ENCODE data around the gene AAK1. TPM values are rescaled to one million over a fixed set of nuclear protein-coding genes. Genes with fewer than 3 reads are reported as not detected.
A peak's percentile ranks its signal among the peaks of the same experiment; 100 is the strongest.
"Not testable (repeated sequence)": the region's sequence is repeated elsewhere in the genome, so short reads cannot be mapped to it uniquely, and the experiment has no call there.

The AAK1 gene
- total RNA-seq, 1 donor from 2014 or later = 108 TPM

DNA sequence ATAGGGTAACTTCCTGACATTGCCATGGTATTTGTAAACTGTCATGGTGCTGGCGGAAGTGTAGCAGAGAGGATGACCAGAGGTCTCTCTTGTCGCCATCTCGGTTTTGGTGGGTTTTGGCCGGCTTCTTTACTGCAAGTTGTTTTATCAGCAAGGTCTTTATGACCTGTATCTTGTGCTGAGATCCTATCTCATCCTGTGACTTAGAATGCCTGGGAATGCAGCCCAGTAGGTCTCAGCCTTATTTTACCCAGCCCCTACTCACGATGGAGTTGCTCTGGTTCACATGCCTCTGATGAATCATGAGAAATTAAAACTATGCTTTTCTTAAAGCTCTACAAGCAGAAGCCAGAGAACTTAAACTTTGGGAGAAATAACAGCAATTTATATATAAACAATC is 193.6 kb downstream of the AAK1 start:
- TF ChIP-seq EZH2 (IDR thresholded peaks at IDR 0.05; ENCODE audit: insufficient read depth, low read length) = no peak
- TF ChIP-seq, protein P1, sequence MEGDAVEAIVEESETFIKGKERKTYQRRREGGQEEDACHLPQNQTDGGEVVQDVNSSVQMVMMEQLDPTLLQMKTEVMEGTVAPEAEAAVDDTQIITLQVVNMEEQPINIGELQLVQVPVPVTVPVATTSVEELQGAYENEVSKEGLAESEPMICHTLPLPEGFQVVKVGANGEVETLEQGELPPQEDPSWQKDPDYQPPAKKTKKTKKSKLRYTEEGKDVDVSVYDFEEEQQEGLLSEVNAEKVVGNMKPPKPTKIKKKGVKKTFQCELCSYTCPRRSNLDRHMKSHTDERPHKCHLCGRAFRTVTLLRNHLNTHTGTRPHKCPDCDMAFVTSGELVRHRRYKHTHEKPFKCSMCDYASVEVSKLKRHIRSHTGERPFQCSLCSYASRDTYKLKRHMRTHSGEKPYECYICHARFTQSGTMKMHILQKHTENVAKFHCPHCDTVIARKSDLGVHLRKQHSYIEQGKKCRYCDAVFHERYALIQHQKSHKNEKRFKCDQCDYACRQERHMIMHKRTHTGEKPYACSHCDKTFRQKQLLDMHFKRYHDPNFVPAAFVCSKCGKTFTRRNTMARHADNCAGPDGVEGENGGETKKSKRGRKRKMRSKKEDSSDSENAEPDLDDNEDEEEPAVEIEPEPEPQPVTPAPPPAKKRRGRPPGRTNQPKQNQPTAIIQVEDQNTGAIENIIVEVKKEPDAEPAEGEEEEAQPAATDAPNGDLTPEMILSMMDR (IDR thresholded peaks at IDR 0.05; ENCODE audit: insufficient read depth, low read depth, low read length) = no peak
- Histone ChIP-seq H3K4me2 (ENCODE audit: low read length) (no peak overlapping the region), H3K4me1 (ENCODE audit: insufficient read depth, low read length) (no peaks in the 10 kb centered on the region), H2AFZ (ENCODE audit: low read depth, low read length) (no peak overlapping the region), H3K27me3 (ENCODE audit: insufficient read depth, low read length) (no peaks in the 10 kb centered on the region), H3K4me3 (ENCODE audit: insufficient read depth, low read depth, low read length) (no peak overlapping the region), H3K27ac (ENCODE audit: low read depth, low read length) (no peak overlapping the region), H3K79me2 (ENCODE audit: insufficient read depth, low read length) (no peaks in the 10 kb centered on the region), H3K36me3 (ENCODE audit: insufficient read depth, low read length) (no peaks in the 10 kb centered on the region), H3K9me3 (ENCODE audit: insufficient read depth, low read depth, low read length) (no peaks in the 10 kb centered on the region), H4K20me1 (ENCODE audit: insufficient read depth, low read length) (no peaks in the 10 kb centered on the region), H3K9ac (ENCODE audit: low read length) (no peak overlapping the region)
- no peak overlapping the region for H3K4me3 Mint-ChIP-seq (ENCODE audit: unreplicated experiment)
- H3K9me3 Mint-ChIP-seq (ENCODE audit: unreplicated experiment) = peaks cover 2% of the 10 kb centered on the region
- peaks cover 4% of the 10 kb centered on the region for H3K36me3 Mint-ChIP-seq (ENCODE audit: low read depth, unreplicated experiment)
- no peak overlapping the region for H3K27ac Mint-ChIP-seq (ENCODE audit: unreplicated experiment)
- H3K4me1 Mint-ChIP-seq (ENCODE audit: low read depth, unreplicated experiment) = no peaks in the 10 kb centered on the region
- H3K27me3 Mint-ChIP-seq (ENCODE audit: low read depth, unreplicated experiment) = peaks cover 16% of the 10 kb centered on the region
- peak; percentile 16 for DNase-seq (ENCODE audit: low read depth)
- no peak for FAIRE-seq

DNA sequence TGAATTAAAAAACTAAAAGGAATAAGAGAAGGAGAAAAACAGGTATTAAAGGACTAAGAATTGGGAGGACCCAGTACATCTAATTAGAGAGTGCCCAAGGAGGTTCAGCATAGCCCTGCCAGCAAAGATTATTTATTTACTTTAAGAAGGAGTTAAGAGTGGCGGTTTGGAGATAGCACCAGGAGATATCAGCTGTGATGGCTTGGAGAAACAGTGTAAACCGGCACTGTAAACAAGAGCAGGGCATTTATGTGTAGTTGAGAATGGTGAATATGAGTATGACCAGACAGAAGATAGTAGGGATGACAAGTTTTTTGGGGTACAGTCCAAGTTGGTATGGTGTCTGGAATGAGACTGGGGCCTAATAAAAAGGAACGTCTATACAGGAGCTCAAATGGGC is 199.9 kb downstream of the AAK1 start:
- not testable (repeated sequence) for H3K9me3 ChIP-seq (ENCODE audit: insufficient read depth, low read depth, low read length); H3K9me3 Mint-ChIP-seq (ENCODE audit: unreplicated experiment); H3K4me3 ChIP-seq (ENCODE audit: insufficient read depth, low read depth, low read length)

DNA sequence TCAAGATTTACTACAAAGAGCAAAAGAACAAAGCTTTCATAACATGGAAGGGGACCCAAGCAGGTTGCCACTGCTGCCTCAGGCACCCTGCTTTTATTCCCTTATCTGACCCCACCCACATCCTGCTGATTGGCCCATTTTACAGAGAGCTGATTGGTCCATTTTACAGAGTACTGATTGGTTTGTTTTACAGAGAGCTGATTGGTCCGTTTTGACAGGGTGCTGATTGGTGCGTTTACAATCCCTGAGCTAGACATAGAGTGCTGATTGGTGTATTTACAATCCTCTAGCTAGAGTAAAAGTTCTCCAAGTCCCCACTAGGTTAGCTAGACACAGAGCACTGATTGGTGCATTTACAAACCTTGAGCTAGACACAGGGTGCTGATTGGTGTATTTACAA is 204.0 kb downstream of the AAK1 start:
- not testable (repeated sequence) for H3K4me3 ChIP-seq (ENCODE audit: insufficient read depth, low read depth, low read length); H3K4me3 Mint-ChIP-seq (ENCODE audit: unreplicated experiment)

More for the DNA sequence above, 199.9 kb downstream of the AAK1 start:
- not testable (repeated sequence) for H3K4me3 Mint-ChIP-seq (ENCODE audit: unreplicated experiment); H2AFZ ChIP-seq (ENCODE audit: low read depth, low read length); H3K36me3 ChIP-seq (ENCODE audit: insufficient read depth, low read length); H3K4me1 ChIP-seq (ENCODE audit: insufficient read depth, low read length); H3K27ac ChIP-seq (ENCODE audit: low read depth, low read length); DNase-seq (ENCODE audit: low read depth); H3K27me3 ChIP-seq (ENCODE audit: insufficient read depth, low read length); H3K9ac ChIP-seq (ENCODE audit: low read length); H4K20me1 ChIP-seq (ENCODE audit: insufficient read depth, low read length); H3K4me2 ChIP-seq (ENCODE audit: low read length); H3K27ac Mint-ChIP-seq (ENCODE audit: unreplicated experiment); H3K4me1 Mint-ChIP-seq (ENCODE audit: low read depth, unreplicated experiment); H3K79me2 ChIP-seq (ENCODE audit: insufficient read depth, low read length); FAIRE-seq; H3K36me3 Mint-ChIP-seq (ENCODE audit: low read depth, unreplicated experiment)
- H3K27me3 Mint-ChIP-seq (ENCODE audit: low read depth, unreplicated experiment) = peaks cover 16% of the 10 kb centered on the region

DNA sequence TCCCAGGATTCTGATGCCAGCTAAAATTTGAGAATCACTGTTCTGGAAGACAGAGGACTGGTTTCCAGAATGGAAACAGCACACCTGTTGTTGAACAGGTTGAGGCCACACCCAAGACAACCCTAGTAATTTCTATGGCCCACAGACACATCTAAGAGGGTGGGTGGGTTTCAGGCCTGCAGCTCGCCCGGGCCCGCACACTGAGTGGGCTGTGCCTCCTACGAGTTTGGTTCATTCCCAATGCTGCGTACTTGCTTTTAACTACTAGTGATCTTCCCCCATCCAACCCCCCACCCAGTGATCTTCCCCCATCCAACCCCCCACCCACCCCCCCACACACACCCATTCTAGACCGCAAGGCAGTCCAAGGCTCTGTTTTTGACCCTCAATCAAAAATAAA is 205.0 kb downstream of the AAK1 start:
- no peak for TF ChIP-seq EZH2 (IDR thresholded peaks at IDR 0.05; ENCODE audit: insufficient read depth, low read length)
- TF ChIP-seq, protein P1 (IDR thresholded peaks at IDR 0.05; ENCODE audit: insufficient read depth, low read depth, low read length) = no peak
- no peak overlapping the region for H3K4me3 Mint-ChIP-seq (ENCODE audit: unreplicated experiment)
- no peak overlapping the region for H3K27ac Mint-ChIP-seq (ENCODE audit: unreplicated experiment)
- no peaks in the 10 kb centered on the region for H3K36me3 Mint-ChIP-seq (ENCODE audit: low read depth, unreplicated experiment)
- Histone ChIP-seq H3K9me3 (ENCODE audit: insufficient read depth, low read depth, low read length) (no peaks in the 10 kb centered on the region), H3K79me2 (ENCODE audit: insufficient read depth, low read length) (peaks cover 26% of the 10 kb centered on the region), H3K27me3 (ENCODE audit: insufficient read depth, low read length) (no peaks in the 10 kb centered on the region), H4K20me1 (ENCODE audit: insufficient read depth, low read length) (no peaks in the 10 kb centered on the region), H3K27ac (ENCODE audit: low read depth, low read length) (no peak overlapping the region), H3K4me3 (ENCODE audit: insufficient read depth, low read depth, low read length) (no peak overlapping the region), H3K9ac (ENCODE audit: low read length) (peak overlapping the region; percentile 93), H2AFZ (ENCODE audit: low read depth, low read length) (no peak overlapping the region), H3K4me1 (ENCODE audit: insufficient read depth, low read length) (peaks cover 8% of the 10 kb centered on the region), H3K4me2 (ENCODE audit: low read length) (no peak overlapping the region), H3K36me3 (ENCODE audit: insufficient read depth, low read length) (no peaks in the 10 kb centered on the region)
- H3K4me1 Mint-ChIP-seq (ENCODE audit: low read depth, unreplicated experiment) = peaks cover 17% of the 10 kb centered on the region
- FAIRE-seq (no peak), DNase-seq (ENCODE audit: low read depth) (no peak)
- H3K27me3 Mint-ChIP-seq (ENCODE audit: low read depth, unreplicated experiment) = no peaks in the 10 kb centered on the region
- no peaks in the 10 kb centered on the region for H3K9me3 Mint-ChIP-seq (ENCODE audit: unreplicated experiment)

More for the DNA sequence above, 204.0 kb downstream of the AAK1 start:
- not testable (repeated sequence) for DNase-seq (ENCODE audit: low read depth); H3K27me3 Mint-ChIP-seq (ENCODE audit: low read depth, unreplicated experiment); H4K20me1 ChIP-seq (ENCODE audit: insufficient read depth, low read length); H3K9me3 Mint-ChIP-seq (ENCODE audit: unreplicated experiment); H3K4me2 ChIP-seq (ENCODE audit: low read length); H3K4me1 ChIP-seq (ENCODE audit: insufficient read depth, low read length); H3K36me3 Mint-ChIP-seq (ENCODE audit: low read depth, unreplicated experiment); H2AFZ ChIP-seq (ENCODE audit: low read depth, low read length); H3K27me3 ChIP-seq (ENCODE audit: insufficient read depth, low read length); H3K9ac ChIP-seq (ENCODE audit: low read length); H3K36me3 ChIP-seq (ENCODE audit: insufficient read depth, low read length); H3K27ac ChIP-seq (ENCODE audit: low read depth, low read length); H3K27ac Mint-ChIP-seq (ENCODE audit: unreplicated experiment); FAIRE-seq; H3K9me3 ChIP-seq (ENCODE audit: insufficient read depth, low read depth, low read length)
- H3K79me2 ChIP-seq (ENCODE audit: insufficient read depth, low read length) = peaks cover 24% of the 10 kb centered on the region
- H3K4me1 Mint-ChIP-seq (ENCODE audit: low read depth, unreplicated experiment) = peaks cover 17% of the 10 kb centered on the region

Measured in astrocyte (in vitro differentiated cells and primary cell).